SKM-1 treated with dmso at 0.1 percent for 144 hours (cell line): Measurements from ENCODE around the gene CAPN3.

Source experiments
- DNase-seq: peaks from one replicate; lab custom pipeline; 2025; ENCODE audit not compliant: unreplicated experiment; lab: John Stamatoyannopoulos, UW

CAPN3 gene

DNA sequence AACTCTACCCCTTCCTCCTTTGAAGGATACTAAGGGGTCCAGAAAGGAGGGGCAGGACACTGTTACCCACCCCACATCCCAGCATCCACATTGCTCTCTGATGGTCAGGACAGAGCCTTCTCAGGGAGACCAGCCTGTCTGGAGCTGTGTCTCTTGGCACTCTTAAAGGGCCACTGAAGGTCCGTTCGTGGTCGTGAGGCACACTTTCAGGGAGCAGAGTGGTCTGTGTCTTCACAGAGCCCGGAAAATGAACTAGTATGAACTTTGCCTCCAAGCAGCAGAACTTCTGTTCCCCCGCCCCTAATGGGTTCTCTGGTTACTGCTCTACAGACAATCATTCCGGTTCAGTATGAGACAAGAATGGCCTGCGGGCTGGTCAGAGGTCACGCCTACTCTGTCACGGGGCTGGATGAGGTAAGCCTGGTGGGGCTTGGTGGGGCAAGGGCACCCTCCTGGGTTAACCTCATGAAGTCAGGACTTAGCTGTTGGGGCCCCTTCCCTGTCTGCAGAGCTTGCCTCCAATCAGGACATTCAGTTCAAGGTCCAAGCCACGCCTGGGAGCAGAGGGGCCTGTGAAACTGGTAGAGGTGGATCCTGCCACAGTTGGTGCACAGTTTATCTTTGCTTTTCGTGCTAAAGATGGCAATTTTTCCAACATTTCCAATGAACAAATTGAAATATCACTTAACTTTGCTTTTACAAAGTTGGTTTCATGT lies 33.2 kb downstream of the CAPN3 start:
- DNase-seq, result no peak

DNA sequence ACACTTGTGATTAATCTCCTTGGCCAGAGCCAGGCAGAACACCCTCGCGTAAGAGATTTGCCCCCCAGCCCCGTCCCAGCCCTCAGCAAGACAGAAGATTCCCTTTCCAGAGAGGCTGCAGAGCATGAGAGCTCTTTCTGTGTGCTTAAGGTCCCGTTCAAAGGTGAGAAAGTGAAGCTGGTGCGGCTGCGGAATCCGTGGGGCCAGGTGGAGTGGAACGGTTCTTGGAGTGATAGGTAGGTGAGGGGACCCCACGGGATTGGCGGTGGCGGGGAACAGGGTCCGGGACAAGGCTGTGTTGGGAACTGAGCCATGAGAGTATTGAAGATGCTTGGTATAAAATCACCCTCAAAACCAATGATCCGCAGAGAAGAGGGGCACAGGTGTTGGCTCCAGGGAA lies 34.8 kb downstream of the CAPN3 start:
- no peak for DNase-seq

DNA sequence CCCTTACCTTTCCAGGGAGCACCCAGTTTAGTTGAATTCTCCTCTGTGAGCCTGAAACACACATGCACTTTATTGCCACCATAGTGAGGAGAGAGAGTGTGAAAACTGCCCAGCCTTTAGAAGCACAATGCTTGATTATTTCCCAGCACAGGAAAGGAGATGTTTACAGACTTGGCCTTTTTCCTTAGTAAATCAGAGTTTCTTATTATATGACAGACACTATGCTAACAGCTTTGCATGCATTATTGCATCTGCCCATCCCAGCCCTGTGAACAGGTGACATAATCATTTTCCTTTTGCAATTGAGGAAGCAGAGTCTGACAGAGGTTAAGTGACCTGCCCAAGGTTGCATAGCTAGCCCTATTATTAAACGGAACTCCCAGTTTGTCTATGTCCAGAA lies 36.5 kb downstream of the CAPN3 start:
- no peak for DNase-seq

DNA sequence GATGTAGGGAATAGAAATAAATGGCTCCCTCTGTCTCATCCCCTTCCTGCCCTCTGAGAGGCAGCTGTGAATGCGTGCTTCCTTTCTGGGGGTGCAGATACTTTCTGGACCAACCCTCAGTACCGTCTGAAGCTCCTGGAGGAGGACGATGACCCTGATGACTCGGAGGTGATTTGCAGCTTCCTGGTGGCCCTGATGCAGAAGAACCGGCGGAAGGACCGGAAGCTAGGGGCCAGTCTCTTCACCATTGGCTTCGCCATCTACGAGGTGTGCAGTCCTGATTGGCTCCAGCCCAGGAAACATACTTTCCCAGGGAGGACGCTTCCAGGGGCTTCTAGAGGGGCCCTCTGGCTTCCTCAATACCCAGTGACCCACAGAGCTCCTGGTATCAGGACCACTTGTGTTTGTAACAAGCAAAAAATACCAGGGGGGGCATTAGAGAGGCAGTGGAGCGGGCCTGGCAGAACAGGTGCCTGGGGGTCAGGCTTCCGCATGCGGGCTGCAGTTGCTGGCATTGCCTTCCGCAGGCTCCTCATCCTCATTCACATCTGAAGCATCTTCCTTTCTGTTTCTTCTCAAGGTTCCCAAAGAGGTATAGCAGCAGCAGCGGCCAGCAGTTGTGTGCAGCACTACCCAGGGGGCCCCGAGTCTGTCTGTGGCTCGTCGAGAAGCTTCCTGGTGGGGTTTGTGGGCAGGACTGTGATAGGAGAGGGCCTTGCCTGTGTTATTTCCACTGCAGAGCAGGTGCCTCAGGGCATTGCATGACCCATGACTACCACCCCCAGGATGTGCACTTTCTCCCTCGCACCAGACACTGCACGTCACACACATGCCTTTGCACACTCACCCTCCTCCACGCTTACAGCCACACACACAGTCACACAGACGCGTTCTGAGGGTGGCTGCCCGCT lies 42.5 kb downstream of the CAPN3 start:
- DNase-seq, result no peak

DNA sequence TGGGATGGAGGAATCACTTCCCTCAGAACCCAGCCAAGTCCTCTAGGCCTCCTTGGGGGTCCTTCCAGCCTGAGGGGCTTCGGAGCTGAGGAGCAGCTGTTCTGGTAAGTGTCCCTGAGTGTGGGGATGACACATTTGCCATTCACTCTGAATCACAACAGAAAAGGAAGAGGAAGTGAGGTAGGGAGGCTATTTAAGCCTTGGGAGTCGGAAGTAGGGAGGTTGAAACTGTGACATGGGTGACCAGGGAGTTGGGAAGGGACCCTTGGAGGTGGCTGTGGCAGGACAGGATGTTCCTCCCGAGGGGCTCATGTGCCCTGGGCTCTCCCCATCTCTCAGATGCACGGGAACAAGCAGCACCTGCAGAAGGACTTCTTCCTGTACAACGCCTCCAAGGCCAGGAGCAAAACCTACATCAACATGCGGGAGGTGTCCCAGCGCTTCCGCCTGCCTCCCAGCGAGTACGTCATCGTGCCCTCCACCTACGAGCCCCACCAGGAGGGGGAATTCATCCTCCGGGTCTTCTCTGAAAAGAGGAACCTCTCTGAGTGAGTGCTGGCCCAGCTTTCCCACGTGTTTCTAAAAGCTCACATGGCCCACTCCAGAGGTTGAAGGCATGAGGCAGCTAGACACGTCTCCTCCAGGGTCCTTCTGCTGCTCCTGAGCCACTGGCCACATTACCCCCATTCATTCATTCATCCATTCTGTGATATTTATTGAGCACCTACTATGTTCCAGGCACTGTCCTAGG lies 43.3 kb downstream of the CAPN3 start:
- peak; percentile 9 for DNase-seq

DNA sequence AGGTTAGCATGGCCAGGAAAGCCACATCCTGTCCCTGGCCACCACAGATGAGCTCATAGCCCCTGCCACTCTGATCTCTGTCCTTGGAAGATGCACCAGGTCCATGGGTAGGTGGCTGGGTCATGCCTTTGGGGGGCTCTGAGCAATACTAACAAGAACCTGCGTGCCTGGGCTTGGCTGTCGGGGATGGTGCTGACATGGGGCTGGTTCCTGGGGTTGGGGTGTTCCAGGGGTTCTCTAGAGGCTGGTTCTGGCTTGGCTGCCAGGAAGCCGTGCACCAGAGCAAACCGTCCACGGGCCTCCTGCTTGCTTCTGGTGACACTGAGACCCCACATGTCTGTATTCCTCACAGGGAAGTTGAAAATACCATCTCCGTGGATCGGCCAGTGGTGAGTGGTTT lies 44.1 kb downstream of the CAPN3 start:
- no peak for DNase-seq

DNA sequence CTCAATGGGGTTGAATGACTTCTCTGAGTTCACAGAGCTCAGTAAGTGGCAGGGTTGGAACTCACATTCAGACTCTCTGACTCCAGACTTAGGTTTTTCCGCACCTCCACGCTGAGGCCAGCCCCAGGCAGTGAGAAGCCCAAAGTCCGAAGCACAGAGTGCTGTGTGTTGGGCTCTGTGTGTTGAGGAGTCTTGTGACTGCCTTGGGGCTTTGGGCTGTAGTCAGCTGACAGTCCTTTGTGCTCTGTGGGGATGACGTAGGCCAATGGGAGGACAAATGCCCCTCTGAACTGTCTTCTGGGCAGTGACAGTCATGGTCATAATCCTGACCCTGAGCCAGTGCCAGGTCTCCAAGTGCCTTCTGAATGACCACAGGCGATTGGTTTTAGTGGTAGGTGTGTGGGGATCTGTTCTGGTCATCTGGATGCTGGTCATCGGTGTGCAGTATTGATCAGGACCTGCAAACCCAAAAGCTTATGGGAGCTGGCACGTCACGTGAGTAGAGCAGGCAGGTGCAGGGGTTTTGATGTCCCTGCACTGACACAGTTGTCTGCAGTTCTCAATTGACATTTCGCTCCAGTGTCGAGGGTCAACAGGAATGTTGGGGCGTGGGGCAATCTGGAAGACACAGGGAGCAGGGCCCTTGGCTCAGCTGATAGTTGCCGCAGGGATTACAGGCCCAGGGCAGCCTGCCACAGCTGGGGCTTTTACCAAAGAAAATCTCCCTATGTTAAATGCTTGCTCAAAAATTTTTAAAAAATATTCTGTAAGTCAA lies 45.3 kb downstream of the CAPN3 start:
- no peak for DNase-seq

DNA sequence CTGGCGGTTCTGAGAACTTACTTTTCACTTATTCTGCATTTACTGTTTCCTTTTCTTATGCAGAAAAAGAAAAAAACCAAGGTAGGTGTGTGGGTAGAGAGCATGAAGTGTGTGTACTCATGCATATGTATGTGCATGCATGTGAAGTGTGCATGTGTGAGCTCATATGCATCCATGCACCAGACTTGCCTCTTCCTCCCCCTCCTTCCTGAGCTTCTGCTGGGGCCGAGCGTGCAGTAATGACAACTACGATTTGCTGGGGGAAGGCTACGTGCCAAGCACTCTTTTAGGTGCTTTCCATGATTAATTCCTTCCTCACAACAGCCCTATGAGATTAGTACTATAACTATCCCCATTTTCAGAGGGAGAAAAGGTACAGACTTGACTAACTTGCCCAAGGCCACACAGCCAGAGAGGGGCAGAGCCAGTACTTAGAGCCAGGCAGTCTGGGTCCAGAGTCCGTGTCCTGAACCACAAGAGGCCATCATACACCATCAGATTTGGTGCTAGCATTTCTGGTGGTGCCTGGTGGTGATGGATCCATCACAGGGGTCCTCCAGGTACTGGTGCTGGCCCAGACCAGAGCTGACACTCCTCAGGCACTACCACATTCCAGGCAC lies 46.7 kb downstream of the CAPN3 start:
- no peak for DNase-seq

DNA sequence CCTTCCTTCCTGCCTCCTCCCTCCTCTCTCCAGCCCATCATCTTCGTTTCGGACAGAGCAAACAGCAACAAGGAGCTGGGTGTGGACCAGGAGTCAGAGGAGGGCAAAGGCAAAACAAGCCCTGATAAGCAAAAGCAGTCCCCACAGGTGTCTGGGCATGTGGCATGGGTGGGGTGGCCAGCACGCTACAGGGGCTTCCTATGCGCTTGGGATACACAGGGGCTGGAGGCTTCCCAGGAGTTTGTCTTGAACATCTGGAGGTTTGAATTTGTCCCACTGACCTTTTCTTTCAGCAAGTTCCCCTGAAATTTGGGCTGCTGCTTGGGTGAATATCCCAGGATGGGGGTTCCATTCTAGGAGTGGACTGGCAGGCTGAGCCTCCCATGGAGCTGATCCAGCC lies 48.9 kb downstream of the CAPN3 start:
- no peak for DNase-seq

DNA sequence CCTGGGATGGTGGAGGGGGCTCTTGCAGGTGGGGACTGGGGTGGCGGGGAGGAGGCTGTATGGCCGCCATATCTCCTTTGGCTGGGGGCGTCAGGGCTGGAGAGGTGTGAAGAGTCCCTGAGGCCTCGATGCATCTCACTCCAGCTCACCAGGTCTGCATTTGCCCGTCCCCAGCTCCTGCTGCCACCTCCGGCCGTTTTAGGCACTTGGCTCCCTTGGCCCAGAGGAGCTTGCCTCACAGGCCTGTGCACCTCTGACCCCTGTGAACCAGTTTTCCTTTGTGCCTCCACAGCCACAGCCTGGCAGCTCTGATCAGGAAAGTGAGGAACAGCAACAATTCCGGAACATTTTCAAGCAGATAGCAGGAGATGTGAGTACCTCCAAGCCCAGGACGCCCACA lies 49.7 kb downstream of the CAPN3 start:
- DNase-seq, result no peak

DNA sequence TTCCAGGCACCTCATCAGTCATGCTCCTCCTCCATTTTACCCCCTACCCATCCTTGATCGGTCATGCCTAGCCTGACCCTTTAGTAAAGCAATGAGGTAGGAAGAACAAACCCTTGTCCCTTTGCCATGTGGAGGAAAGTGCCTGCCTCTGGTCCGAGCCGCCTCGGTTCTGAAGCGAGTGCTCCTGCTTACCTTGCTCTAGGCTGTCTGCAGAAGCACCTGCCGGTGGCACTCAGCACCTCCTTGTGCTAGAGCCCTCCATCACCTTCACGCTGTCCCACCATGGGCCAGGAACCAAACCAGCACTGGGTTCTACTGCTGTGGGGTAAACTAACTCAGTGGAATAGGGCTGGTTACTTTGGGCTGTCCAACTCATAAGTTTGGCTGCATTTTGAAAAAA lies 52.6 kb downstream of the CAPN3 start:
- no peak for DNase-seq

DNA sequence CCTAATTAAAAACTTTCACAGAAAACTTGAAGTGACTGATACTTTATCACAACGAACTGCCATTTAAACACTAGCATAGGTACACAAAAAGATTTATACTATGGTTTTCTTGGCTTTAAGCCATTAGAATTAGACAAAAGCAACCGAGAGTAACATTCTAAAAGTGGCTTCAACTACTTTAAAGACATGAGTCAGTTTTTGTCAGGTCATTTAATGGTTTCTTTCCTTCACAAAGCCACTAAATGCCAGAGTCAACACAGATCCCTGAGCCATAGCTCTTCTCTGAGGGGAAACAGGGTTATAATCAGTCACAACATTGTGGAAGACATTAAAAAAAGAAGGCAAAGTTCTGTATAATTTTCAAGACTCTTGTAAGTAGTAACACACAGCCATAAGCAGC lies 54.6 kb downstream of the CAPN3 start:
- no peak for DNase-seq

DNA sequence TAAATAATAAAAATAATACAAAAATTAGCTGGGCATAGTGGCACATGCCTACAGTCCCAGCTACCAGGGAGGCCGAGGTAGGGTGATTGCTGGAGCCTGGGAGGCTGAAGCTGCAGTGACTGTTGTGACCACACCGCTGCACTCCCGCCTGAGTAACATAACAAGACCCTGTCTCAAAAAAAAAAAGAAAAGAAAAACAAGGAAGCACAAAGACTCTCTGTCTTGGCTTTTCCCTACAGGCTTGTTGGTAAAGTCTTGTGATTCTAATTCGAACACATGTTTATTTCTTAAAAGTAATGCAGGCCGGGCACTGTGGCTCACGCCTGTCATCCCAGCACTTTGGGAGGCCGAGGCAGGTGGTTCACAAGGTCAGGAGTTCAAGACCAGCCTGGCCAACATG lies 60.1 kb downstream of the CAPN3 start:
- DNase-seq, result no peak

DNA sequence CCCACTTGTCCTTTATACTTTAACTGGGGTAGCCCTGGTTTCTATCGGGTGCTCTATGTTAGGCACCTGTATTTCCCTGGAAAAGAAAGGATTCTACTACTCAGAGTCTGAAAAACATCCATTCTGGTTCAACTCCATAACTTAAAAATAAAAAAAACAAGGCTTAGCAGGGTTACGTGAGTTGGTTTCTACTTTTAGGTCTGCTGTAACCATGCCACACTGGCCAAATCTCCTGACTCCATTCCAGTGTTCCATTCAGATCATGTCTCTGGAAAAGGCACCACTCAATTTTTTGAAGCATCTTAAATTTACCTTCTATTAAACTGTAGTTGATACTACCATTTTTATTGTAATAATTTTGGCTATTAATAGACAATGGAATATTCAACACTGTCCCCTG lies 62.1 kb downstream of the CAPN3 start:
- DNase-seq, result no peak

DNA sequence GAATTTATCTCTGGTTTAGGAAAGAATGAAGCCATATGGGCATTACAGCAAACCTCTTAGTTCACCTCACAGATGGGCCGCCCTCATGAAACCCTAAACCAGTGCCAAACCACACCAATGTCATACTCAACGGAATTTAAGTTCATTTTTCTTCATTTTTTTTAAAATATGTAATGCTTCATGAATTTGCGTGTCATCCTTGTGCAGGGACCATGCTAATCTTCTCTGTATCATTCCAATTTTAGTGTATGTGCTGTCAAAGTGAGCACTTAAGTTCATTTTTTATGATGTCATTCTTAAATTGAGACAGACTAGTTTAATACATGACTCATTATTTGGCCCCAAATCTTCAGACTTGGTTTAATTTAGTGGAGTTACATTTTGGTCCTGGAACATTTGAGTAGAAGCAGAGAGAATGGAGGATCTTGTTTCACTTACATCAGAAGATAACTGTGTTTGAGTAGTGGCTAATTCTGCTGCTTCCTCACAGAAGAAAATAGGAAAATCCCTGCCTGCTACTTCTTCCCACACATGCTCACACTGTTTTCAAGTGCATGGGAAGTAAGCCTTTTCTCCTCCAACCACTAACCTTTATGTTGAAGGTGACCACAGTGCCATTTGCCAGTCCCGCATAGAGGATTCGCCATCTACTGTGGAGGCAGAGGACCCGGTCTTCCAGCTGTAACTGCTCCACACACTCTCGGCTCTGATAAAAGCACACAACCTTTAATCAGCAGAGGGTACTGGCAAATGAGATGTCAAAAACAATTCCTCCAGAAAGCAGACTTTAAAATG lies 68.3 kb downstream of the CAPN3 start:
- DNase-seq, result no peak

DNA sequence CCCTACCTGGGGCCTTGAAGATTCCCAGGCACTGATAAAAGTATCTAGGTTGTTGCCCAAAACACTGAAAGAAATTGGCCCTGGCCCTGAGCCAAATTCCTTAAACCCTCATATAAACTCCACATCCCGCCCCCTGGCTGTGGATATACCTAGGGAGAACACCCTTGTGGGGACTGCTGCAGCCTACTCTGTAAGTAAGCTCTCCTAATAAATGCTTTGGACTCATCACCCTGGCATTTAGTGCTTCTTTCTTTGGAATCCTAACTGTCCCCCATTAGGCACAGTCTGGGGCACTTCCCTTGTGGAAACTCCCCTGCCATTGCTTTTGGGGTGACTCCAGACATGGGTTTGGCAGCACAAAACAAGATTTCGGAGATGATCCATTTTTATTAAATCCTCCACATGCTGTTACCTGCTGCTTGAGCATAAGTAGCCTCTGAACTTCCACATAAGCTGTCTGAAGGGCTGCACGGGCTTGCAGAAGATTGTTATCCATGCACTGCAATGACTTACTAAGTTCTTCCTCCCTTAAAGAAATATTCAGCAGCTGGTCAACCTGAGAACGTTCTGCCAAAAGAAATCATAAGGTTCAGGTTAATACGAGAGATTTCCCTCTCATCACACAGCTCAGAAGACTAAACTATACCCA lies 85.2 kb downstream of the CAPN3 start:
- no peak for DNase-seq

DNA sequence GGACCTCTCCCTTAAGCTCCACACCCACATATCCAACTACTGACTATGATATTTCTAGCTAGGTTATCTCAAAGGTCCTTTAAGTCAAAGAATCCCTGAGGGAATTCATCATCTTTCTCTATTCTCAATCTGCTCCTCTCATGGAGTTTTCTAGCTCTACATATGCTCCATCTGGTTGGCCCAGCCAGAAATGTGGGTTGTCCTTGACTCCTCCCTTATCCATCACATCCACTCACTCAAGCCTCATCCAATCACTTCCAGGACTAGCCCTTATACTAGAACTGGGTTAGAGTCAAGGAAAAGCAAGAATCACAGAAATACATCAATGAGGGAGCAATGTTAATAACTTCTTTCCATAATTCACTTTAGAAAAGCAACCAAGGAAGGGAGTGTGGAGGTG lies 86.2 kb downstream of the CAPN3 start:
- DNase-seq, result no peak

DNA sequence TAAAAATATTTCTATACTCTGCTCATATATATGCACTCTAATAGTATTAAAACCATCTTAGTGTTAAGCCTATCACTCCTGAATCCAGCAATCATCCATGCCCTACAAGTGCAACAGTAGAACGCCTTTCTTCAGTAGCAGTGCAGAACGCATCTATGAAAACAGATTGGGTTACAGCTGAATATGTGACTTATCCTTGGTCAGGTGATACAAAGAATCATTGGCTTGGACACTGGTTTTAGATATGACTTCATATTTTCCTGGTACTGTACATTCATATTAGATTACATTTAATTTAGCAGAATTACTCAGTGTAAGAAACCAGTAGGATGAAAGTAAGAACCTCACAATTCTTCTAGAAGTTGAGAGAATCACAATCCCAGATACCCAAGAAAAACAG lies 88.3 kb downstream of the CAPN3 start:
- DNase-seq, result no peak

DNA sequence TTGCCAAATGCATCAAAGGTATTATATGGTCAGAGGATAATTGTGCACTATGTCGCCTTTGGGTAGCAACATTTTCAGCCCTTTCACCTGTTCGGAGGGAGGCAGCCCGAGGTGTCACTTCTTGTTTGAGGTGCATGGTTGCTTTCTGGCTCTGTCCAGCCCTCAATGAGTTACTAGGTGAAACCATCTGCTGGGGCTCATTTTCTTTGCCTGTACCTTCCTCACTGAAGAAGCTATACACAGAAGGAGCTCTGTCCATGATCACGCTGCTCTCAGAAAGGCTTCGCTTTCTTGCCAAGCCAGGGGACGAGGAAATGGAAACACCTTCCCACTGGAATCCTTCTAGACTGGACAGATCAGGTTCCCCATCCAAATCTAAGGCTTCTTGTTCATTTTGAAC lies 89.0 kb downstream of the CAPN3 start:
- no peak for DNase-seq
